ENCODE measurements around the gene RNF157.

Gene RNF157

DNA sequence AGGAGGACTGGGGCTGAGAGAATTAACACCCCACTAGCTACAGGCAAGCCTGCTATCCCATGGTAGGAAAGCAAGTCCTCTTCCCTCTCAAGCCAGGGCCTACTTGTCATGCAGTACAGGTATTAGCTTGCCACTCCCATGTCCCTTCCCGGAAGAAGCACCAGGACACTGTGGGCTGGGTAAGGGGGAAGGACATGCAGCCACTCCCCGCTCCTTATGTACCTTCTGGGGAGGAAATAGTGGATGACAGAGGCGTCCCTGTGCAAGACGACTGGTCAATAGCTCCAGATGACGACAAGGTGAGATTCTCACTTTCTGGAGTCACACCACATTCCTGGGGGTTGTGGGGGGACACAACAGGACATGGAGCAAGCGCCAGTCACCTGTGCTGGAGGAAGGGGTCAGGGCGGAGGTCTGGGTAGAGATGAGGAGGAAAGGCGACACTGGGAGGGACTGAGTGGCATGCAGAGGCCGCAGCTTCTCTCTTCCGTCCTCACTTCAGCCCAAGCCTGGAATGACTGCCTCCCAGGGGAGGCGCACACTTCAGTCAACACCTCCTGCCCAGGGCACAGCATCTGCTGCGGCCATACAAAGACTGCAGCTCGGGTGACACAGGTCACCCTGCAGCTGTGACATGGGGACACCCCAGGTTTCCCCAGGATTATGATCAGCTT is 84.2 kb downstream of the RNF157 start:
- DNase-seq: no peak

- DNase-seq: no peak
Observed at GRCh38 chr17:76154936-76155845, 85.1 kb downstream of the RNF157 start.

DNA sequence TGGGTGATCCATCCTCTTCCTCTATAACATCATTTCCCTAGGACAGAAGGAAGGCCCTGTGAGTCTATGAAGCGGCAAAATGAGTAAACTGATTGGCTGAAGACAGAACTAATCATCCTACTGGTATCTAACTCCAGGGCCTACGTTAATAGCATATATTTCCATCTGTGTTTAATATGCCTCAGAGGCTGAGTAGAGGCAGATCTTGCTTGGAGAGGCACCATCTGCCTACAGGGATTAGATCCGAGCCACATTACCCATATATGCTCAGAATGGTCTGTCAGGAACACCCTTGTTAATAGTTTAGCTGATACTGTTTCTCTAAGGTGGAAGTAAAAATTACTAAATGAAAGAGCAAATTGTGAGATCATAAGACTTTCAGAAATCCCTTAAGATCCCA is 86.0 kb downstream of the RNF157 start:
- DNase-seq: no peak

DNA sequence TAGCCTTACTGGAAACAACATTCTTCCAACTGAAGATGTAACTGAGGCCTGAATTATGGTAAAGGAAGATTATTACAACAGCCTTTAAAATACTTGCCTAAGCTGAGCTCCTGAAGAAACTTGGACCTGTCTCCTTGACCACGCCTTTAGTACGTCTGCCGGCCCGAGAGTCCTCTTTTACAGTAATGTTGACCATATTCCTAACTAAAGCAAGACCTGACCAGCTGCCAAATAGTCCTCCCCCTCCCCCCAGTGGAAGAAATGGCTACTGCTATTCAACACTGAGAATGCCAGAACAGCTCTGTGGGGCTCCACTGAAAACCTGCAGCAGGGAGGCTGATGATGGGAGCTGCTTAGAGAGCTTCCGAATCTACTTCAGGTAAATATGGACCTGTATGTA is 86.7 kb downstream of the RNF157 start:
- no peak for DNase-seq

DNA sequence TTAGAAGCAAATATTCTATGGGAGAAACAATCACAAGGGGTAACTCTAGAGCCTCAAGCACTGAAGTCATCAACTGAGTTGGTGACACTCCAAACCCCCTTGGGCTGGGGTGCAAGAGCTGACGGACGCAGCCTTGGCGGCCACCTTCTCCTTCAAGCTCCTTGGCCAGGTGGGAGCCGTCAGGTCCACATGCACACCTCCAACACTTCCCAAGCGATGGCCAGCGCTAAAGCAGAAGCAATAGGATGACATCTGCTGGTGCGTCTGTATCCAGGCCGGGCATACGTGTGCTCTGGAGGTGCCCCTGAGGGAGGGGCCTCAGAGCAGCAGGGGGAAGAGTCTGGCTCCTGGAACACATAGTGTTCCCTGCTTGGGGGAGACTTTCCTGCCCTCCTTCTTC is 87.1 kb downstream of the RNF157 start:
- no peak for DNase-seq

- DNase-seq: no peak
Observed at GRCh38 chr17:76152591-76152990, 87.7 kb downstream of the RNF157 start.

- DNase-seq: peak; percentile 60
Observed at GRCh38 chr17:76151896-76152454, 88.3 kb downstream of the RNF157 start.

DNA sequence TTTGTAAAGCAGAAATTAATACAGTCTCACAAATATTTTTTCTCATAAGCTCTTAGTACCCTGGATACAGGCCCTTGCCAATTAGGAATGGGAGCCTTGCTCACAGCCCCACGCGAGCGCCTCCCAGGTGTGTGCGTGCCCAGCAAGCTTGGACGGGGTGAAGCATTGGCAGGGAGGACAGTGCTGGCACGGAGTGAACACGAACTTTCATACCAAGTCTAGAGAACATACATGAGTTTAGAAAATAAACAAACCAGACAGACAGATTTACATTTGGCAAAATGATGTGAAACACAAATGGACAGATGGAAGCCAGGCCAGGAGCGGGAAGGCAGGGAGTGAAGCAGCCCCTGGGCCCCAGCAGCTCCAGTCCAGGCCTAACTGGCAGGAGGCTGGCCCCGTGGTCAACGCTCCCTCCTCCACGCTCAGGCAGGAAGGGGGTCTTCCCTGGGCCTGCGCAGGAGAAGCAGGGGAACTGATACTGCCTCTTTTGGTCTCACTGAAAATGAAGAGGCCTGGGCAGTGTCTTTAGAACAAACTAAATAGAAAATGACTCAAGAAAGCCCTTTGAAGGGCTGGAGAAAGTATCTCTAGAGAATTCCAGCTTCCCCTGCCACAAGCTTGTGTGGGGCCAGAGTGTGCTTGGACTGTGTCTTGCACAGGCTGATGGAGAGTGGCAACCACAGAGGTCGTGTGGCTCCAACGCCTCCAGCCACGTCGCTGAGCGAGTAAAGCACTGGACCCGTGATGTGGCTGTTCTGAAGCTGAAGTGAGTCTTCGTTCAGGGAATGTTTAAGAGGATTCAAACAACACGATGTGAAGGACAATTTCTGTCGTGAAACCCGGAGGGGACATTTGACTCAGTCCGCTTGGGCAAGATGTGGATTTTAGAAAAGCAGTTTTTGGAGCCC is 89.3 kb downstream of the RNF157 start:
- DNase-seq: no peak

DNA sequence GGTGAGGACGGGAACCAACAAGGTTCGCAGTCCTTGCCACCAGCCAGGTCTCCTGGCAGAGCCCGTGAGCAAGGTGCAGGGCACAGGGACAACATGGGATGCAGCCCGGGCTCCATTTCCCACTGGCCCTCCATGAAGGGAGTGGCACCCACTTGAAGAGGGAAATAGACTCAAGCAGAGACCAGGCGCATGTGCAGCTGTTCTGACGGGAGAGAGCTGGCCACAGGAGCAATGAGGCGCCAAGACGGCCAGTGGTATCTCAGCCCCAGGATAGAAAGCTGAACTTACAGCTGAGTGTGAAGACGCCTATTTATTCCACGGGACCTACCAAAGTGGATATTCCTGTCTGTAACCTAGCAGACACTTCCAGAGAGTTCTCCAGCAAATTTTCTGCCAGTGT is 91.1 kb downstream of the RNF157 start:
- DNase-seq: no peak

- DNase-seq: no peak
Observed at GRCh38 chr17:76148015-76148326, 92.3 kb downstream of the RNF157 start.

GRCh38 chr17:76147211-76148014 is 92.9 kb downstream of the RNF157 start:
- DNase-seq: no peak

- DNase-seq: no peak
Observed at GRCh38 chr17:76146053-76146851, 94.0 kb downstream of the RNF157 start.

GRCh38 chr17:76145231-76146052 is 94.9 kb downstream of the RNF157 start:
- DNase-seq: peak; percentile 57

DNA sequence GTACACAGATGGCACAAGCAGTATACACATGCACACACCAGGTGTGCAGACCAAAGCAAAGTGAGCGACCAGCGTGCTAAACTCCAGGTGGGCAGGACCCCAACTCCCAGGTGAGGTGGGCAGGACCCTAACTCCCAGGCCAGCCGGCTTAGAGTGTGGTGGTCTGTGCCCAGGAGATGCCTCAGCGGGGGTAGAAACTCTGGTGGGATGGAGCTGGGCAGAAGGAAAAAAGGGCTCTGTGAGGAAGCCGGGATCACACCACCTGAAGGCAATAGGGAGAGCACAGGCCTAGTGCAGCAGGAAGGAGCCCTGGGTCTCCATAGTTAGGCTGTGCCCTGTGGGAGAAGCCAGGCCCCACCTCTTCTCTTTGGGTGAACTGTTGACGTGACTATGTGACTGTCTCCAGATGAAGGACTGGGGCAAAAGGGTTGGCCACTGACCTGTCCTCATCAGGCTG is 97.7 kb downstream of the RNF157 start:
- DNase-seq: no peak

- DNase-seq: no peak
Observed at GRCh38 chr17:76142039-76142584, 98.2 kb downstream of the RNF157 start.

- DNase-seq: peak; percentile 90
Observed at GRCh38 chr17:76141212-76142038, 98.9 kb downstream of the RNF157 start, which contains the start of gene FOXJ1. TSS of gene FOXJ1 (minus strand) at chr17:76141245. CDS start at chr17:76140395, 850 bp downstream.

GRCh38 chr17:76140661-76141211 is 99.6 kb downstream of the RNF157 start:
- no peak for DNase-seq

Measured in central memory CD4-positive, alpha-beta T cell (primary cell).